Left lung (tissue), 10 donors: Measurements from ENCODE around the gene SIGLEC10. TPM values are rescaled to one million over a fixed set of nuclear protein-coding genes. Genes with fewer than 3 reads are reported as not detected.

ENCODE experiments used
- ATAC-seq: fragments of 200-7000 bp; cut with Tn5 transposase; one replicate; pipeline ENCODE4 v1.9.1; 2020; ENCODE audit warnings: moderate library complexity
- DNase-seq, 4 donors: peaks; one replicate each; pipeline ENCODE4 v3.0.0-alpha.2; 2013 to 2020
- H3K27ac ChIP-seq, 2 donors: fragments of 200-600 bp; sonication (generic) in 1 of 2; one replicate each; pipeline versions ENCODE4 v1.5.0 to v1.8.0; 2020 to 2021
- H3K27me3 ChIP-seq, 2 donors: fragments of 200-600 bp; sonication (generic) in 1 of 2; one replicate each; pipeline versions ENCODE4 v1.5.0 to v1.8.0; 2020 to 2021
- H3K36me3 ChIP-seq, 2 donors: fragments of 200-600 bp; sonication (generic) in 1 of 2; one replicate each; pipeline versions ENCODE4 v1.5.0 to v1.8.0; 2020 to 2021
- H3K4me1 ChIP-seq, 2 donors: fragments of 200-600 bp; one replicate each; pipeline ENCODE4 v1.8.0; 2021
- H3K4me3 ChIP-seq, 2 donors: fragments of 200-600 bp; sonication (generic) in 1 of 2; one replicate each; pipeline versions ENCODE4 v1.5.0 to v1.8.0; 2020 to 2021; ENCODE audit warnings: mild to moderate bottlenecking in 1 of 2
- H3K9me3 ChIP-seq, 2 donors: fragments of 200-600 bp; sonication (generic) in 1 of 2; one replicate each; pipeline versions ENCODE4 v1.5.0 to v1.8.0; 2020 to 2021
- CTCF ChIP-seq, 2 donors: fragments of 200-600 bp; sonication (generic) in 1 of 2; IDR thresholded peaks; one replicate each; pipeline versions ENCODE4 v1.5.0 to v1.8.0; 2021; ENCODE audit warnings: antibody characterized with exemption in 2 of 2
- intact Hi-C, 2 donors: fragments of 100-400 bp; cut with DNase I; formaldehyde crosslinking; loops; one replicate each; pipeline versions ENCODE4 v1.11.2 to v1.14.2; 2022
- polyA plus RNA-seq, 6 donors: library from polyadenylated mRNA; unstranded; fragments of 120-200 nt; gene quantifications; one replicate each; pipeline ENCODE4 v1.2.1, GENCODE V29; 2013; ENCODE audit not compliant: insufficient read length in 6 of 6
- total RNA-seq, 2 donors: library from RNA; stranded (reverse); fragmentation: NEBNext Ultra II Directional; extraction: Animal tissue kit (Norgen Biotek cat#: 25700); gene quantifications; one replicate each; pipeline ENCODE4 v1.2.1, GENCODE V29; 2021
- donor health status: DM: no; HTN: yes; CAD: no.
- donor health status: DM: no; HTN: no; CAD: no.

Gene SIGLEC10
- total and polyA plus RNA-seq, 8 donors = 1.3 to 119 (median 1.7) TPM

GRCh38 chr19:51441410-51442390, 24.3 kb upstream of the SIGLEC10 start:
- H3K36me3 ChIP-seq = no peaks in the 10 kb centered on the region
- no peak for TF ChIP-seq CTCF (IDR thresholded peaks at IDR 0.05)
- peak overlapping the region in 1 of 2 donors; percentile 80 for H3K27ac ChIP-seq
- H3K27me3 ChIP-seq = peaks cover 0 to 66% of the 10 kb centered on the region in 2 donors
- DNase-seq (no peak), ATAC-seq (peak; percentile 48)
- H3K9me3 ChIP-seq = no peaks in the 10 kb centered on the region
- intact Hi-C loops = no loop called here
- peaks cover 0 to 35% of the 10 kb centered on the region in 2 donors for H3K4me1 ChIP-seq
- H3K4me3 ChIP-seq = peak overlapping the region in 1 of 2 donors; percentile 28

- intact Hi-C loops = no loop called here
- H3K4me3 ChIP-seq = peak overlapping the region in 1 of 2 donors; percentile 28
- peaks cover 0 to 35% of the 10 kb centered on the region in 2 donors for H3K4me1 ChIP-seq
- H3K9me3 ChIP-seq = no peaks in the 10 kb centered on the region
- DNase-seq = peak in 1 of 4 donors; percentile 58
- TF ChIP-seq CTCF (IDR thresholded peaks at IDR 0.05) = no peak
- peak overlapping the region in 1 of 2 donors; percentile 80 for H3K27ac ChIP-seq
- no peaks in the 10 kb centered on the region for H3K36me3 ChIP-seq
- peak; percentile 42 for ATAC-seq
- peaks cover 0 to 66% of the 10 kb centered on the region in 2 donors for H3K27me3 ChIP-seq
These were observed 23.5 kb upstream of the SIGLEC10 start for GRCh38 chr19:51440846-51441409.

GRCh38 chr19:51440052-51440451, 22.6 kb upstream of the SIGLEC10 start:
- TF ChIP-seq CTCF (IDR thresholded peaks at IDR 0.05) = no peak
- Histone ChIP-seq H3K27ac (no peak overlapping the region), H3K36me3 (no peaks in the 10 kb centered on the region), H3K27me3 (peaks cover 0 to 72% of the 10 kb centered on the region in 2 donors), H3K4me1 (peaks cover 0 to 35% of the 10 kb centered on the region in 2 donors), H3K4me3 (no peak overlapping the region), H3K9me3 (no peaks in the 10 kb centered on the region)
- DNase-seq (no peak), ATAC-seq (no peak)
- intact Hi-C loops = no loop called here

- no peak overlapping the region for H3K4me3 ChIP-seq
- no peak for DNase-seq
- no peaks in the 10 kb centered on the region for H3K36me3 ChIP-seq
- H3K27ac ChIP-seq = no peak overlapping the region
- peak; percentile 73 for ATAC-seq
- intact Hi-C loops = no loop called here
- peaks cover 0 to 81% of the 10 kb centered on the region in 2 donors for H3K27me3 ChIP-seq
- peaks cover 0 to 43% of the 10 kb centered on the region in 2 donors for H3K4me1 ChIP-seq
- peak in 1 of 2 donors; percentile 19 for TF ChIP-seq CTCF (IDR thresholded peaks at IDR 0.05)
- H3K9me3 ChIP-seq = no peaks in the 10 kb centered on the region
These were observed 21.6 kb upstream of the SIGLEC10 start for GRCh38 chr19:51439021-51439465.

- Histone ChIP-seq H3K4me3 (no peak overlapping the region), H3K27me3 (peaks cover 0 to 39% of the 10 kb centered on the region in 2 donors), H3K9me3 (no peaks in the 10 kb centered on the region), H3K36me3 (no peaks in the 10 kb centered on the region), H3K4me1 (peaks cover 0 to 56% of the 10 kb centered on the region in 2 donors), H3K27ac (peak overlapping the region in 1 of 2 donors; percentile 67)
- intact Hi-C loops = no loop called here
- TF ChIP-seq CTCF (IDR thresholded peaks at IDR 0.05) = no peak
- no peak for DNase-seq
- peak; percentile 40 for ATAC-seq
These were observed 17.0 kb upstream of the SIGLEC10 start for GRCh38 chr19:51434456-51434855.
